Measurements from ENCODE around the gene SREBF1. TPM values are rescaled to one million over a fixed set of nuclear protein-coding genes. Genes with fewer than 3 reads are reported as not detected.

The SREBF1 gene
- total RNA-seq, 1 experiment from 2014 or later: 52.0 TPM

DNA sequence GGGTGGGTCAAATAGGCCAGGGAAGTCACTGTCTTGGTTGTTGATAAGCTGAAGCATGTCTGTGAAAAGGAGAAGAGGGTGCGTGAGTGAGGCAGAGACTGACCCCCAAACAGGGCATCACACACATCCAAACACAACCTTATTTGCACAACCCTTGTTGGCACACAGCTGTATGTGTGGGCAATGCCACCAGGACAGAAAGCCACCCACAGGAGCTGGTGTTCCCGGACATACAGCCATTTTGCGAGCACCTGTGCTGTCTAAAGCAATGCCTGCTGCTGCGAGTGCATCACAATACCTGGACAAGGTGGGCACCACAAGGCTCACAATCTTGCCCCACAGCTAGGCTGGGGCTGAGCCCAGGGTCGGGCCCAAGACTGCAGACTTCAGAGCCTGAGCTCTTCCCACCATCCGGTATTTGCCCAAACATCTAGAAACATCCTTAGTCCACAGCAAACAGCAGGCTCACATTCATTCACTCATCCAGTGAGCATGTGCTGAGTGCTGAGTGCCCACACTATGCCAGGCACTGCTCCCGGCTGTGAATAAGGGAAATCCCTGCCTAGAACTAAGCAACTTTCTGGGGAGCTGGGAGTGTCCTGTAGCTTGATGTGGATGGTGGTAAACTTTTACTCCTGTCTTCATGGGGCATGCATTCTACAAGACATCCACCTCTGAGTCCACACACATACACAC, 16.2 kb downstream of the SREBF1 start:
- H4K20me1 ChIP-seq (ENCODE audit: insufficient read depth, low read depth, low read length): peaks cover 38% of the 10 kb centered on the region
- no peak for DNase-seq
- no peaks in the 10 kb centered on the region for H3K9me2 ChIP-seq (replicated peaks; ENCODE audit: insufficient read depth, low read length)
- peak overlapping the region; percentile 94 for H3K4me2 ChIP-seq (ENCODE audit: low read depth, low read length, poor library complexity, severe bottlenecking)
- H3K4me1 ChIP-seq (ENCODE audit: low read length): peaks cover 74% of the 10 kb centered on the region
- H3K36me3 ChIP-seq (ENCODE audit: insufficient read depth, low read length): no peaks in the 10 kb centered on the region
- H3K9me3 ChIP-seq (ENCODE audit: low read length): no peaks in the 10 kb centered on the region
- peak overlapping the region; percentile 36; the same call in 1 of the 2 replicates for H3K4me3 ChIP-seq (ENCODE audit: low read length)
- peak overlapping the region; percentile 68 for H3K9ac ChIP-seq (ENCODE audit: low read length)
- H3K27ac ChIP-seq (ENCODE audit: low read length): peak overlapping the region; percentile 75
- H3K79me2 ChIP-seq (ENCODE audit: low read length): peaks cover 40% of the 10 kb centered on the region
- H3K27me3 ChIP-seq (ENCODE audit: low read length): no peaks in the 10 kb centered on the region
- no peak overlapping the region for H2AFZ ChIP-seq (ENCODE audit: low read length)

DNA sequence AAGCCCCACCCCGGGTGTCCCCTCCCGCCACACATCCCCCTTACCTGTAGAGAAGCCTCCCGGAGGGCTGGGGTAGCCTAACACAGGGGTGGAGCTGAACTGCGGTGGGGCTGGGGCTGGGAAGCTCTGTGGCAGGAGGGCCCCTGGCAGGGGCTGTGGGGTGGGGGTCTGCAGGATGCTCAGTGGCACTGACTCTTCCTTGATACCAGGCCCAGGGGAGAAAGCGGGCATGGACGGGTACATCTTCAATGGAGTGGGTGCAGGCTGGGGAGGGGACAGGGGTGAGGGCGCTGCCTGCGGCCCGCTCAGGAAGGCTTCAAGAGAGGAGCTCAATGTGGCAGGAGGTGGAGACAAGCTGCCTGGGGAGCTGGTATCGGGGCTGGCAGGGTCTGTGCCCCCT, 16.7 kb downstream of the SREBF1 start:
- peaks cover 38% of the 10 kb centered on the region for H4K20me1 ChIP-seq (ENCODE audit: insufficient read depth, low read depth, low read length)
- no peak for DNase-seq
- no peaks in the 10 kb centered on the region for H3K9me3 ChIP-seq (ENCODE audit: low read length)
- H3K79me2 ChIP-seq (ENCODE audit: low read length): peaks cover 39% of the 10 kb centered on the region
- peaks cover 70% of the 10 kb centered on the region for H3K4me1 ChIP-seq (ENCODE audit: low read length)
- H3K36me3 ChIP-seq (ENCODE audit: insufficient read depth, low read length): no peaks in the 10 kb centered on the region
- peak overlapping the region; percentile 36; the same call in 1 of the 2 replicates for H3K4me3 ChIP-seq (ENCODE audit: low read length)
- peak overlapping the region; percentile 94 for H3K4me2 ChIP-seq (ENCODE audit: low read depth, low read length, poor library complexity, severe bottlenecking)
- peak overlapping the region; percentile 68 for H3K9ac ChIP-seq (ENCODE audit: low read length)
- H3K27me3 ChIP-seq (ENCODE audit: low read length): no peaks in the 10 kb centered on the region
- peak overlapping the region; percentile 75 for H3K27ac ChIP-seq (ENCODE audit: low read length)
- no peak overlapping the region for H2AFZ ChIP-seq (ENCODE audit: low read length)
- H3K9me2 ChIP-seq (replicated peaks; ENCODE audit: insufficient read depth, low read length): no peaks in the 10 kb centered on the region

DNA sequence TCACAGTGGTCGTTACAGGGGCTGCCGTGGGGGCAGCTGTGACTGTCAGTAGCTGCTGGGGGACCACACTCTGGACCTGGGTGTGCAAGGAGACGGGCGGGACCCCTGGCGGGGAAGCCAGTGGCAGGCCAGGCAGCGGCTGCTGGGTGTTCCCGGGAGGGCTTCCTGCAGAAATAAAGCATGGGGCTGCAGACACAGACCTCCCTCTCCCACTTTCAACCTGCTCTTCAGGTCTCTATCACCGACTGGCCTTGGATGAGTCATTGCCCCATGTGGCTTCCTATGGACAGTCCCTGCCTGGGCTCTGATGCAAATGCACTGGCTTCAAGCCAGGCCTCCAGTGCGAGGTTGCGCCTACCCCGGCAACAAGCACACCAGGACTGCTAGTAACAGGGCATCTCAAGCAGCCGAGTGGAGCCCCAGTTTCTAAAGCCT, 17.2 kb downstream of the SREBF1 start:
- Histone ChIP-seq H3K9me3 (ENCODE audit: low read length) (no peaks in the 10 kb centered on the region), H3K9me2 (replicated peaks; ENCODE audit: insufficient read depth, low read length) (no peaks in the 10 kb centered on the region), H3K4me3 (ENCODE audit: low read length) (peak overlapping the region; percentile 36; the same call in 1 of the 2 replicates), H3K27me3 (ENCODE audit: low read length) (no peaks in the 10 kb centered on the region), H3K4me1 (ENCODE audit: low read length) (peaks cover 66% of the 10 kb centered on the region), H3K27ac (ENCODE audit: low read length) (peak overlapping the region; percentile 75), H3K36me3 (ENCODE audit: insufficient read depth, low read length) (no peaks in the 10 kb centered on the region), H3K79me2 (ENCODE audit: low read length) (peaks cover 35% of the 10 kb centered on the region), H4K20me1 (ENCODE audit: insufficient read depth, low read depth, low read length) (peaks cover 38% of the 10 kb centered on the region), H3K9ac (ENCODE audit: low read length) (peak overlapping the region; percentile 68), H3K4me2 (ENCODE audit: low read depth, low read length, poor library complexity, severe bottlenecking) (peak overlapping the region; percentile 94), H2AFZ (ENCODE audit: low read length) (no peak overlapping the region)
- peak; percentile 87 for DNase-seq

DNA sequence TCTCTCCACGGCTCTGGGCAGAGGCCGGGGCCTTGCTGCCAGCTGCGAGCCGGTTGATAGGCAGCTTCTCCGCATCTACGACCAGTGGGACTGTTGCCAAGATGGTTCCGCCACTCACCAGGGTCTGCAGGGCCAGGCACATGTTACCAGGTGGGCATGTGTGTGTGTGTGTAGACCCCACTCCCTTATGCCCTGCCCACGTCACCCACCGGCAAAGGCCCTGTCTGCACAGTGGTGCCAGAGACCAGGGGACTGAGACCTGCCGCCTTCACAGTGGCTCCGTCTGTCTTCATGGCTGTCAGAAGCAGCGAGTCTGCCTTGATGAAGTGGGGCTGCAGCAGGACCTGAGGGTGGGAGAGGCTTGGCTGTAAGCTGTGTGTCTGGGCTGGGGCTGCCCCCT, 17.7 kb downstream of the SREBF1 start:
- Histone ChIP-seq H3K27me3 (ENCODE audit: low read length) (no peaks in the 10 kb centered on the region), H3K79me2 (ENCODE audit: low read length) (peaks cover 30% of the 10 kb centered on the region), H3K4me3 (ENCODE audit: low read length) (no peak overlapping the region), H3K4me1 (ENCODE audit: low read length) (peaks cover 61% of the 10 kb centered on the region), H3K9me3 (ENCODE audit: low read length) (no peaks in the 10 kb centered on the region), H3K36me3 (ENCODE audit: insufficient read depth, low read length) (no peaks in the 10 kb centered on the region), H3K4me2 (ENCODE audit: low read depth, low read length, poor library complexity, severe bottlenecking) (no peak overlapping the region), H4K20me1 (ENCODE audit: insufficient read depth, low read depth, low read length) (peaks cover 38% of the 10 kb centered on the region), H2AFZ (ENCODE audit: low read length) (no peak overlapping the region), H3K9me2 (replicated peaks; ENCODE audit: insufficient read depth, low read length) (no peaks in the 10 kb centered on the region), H3K27ac (ENCODE audit: low read length) (peak overlapping the region; percentile 75; the same call in 1 of the 2 replicates), H3K9ac (ENCODE audit: low read length) (no peak overlapping the region)
- no peak for DNase-seq

DNA sequence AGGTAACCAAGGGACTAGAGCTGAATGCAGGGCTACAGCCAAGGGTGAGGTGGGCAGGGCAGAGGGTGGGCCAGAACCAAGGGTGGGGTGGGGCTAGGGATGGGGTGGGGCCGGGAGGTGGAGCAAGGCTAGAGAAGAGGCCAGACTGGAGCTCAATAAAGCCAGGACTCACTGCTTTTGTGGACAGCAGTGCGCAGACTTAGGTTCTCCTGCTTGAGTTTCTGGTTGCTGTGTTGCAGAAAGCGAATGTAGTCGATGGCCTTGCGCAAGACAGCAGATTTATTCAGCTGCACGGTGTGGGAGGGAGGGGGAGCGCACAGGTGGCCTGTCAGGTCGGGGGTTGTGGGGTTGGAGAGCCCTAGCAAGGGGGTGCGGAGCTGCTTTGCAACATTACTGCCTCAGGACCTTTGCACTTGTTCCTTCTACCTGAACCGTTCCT, 18.7 kb downstream of the SREBF1 start:
- peaks cover 35% of the 10 kb centered on the region for H4K20me1 ChIP-seq (ENCODE audit: insufficient read depth, low read depth, low read length)
- H3K79me2 ChIP-seq (ENCODE audit: low read length): peaks cover 27% of the 10 kb centered on the region
- H3K4me2 ChIP-seq (ENCODE audit: low read depth, low read length, poor library complexity, severe bottlenecking): no peak overlapping the region
- no peaks in the 10 kb centered on the region for H3K9me2 ChIP-seq (replicated peaks; ENCODE audit: insufficient read depth, low read length)
- no peaks in the 10 kb centered on the region for H3K27me3 ChIP-seq (ENCODE audit: low read length)
- H3K4me3 ChIP-seq (ENCODE audit: low read length): no peak overlapping the region
- no peaks in the 10 kb centered on the region for H3K36me3 ChIP-seq (ENCODE audit: insufficient read depth, low read length)
- no peak overlapping the region for H3K27ac ChIP-seq (ENCODE audit: low read length)
- H3K9me3 ChIP-seq (ENCODE audit: low read length): no peaks in the 10 kb centered on the region
- DNase-seq: peak; percentile 86
- H2AFZ ChIP-seq (ENCODE audit: low read length): no peak overlapping the region
- H3K9ac ChIP-seq (ENCODE audit: low read length): no peak overlapping the region
- peaks cover 53% of the 10 kb centered on the region for H3K4me1 ChIP-seq (ENCODE audit: low read length)

DNA sequence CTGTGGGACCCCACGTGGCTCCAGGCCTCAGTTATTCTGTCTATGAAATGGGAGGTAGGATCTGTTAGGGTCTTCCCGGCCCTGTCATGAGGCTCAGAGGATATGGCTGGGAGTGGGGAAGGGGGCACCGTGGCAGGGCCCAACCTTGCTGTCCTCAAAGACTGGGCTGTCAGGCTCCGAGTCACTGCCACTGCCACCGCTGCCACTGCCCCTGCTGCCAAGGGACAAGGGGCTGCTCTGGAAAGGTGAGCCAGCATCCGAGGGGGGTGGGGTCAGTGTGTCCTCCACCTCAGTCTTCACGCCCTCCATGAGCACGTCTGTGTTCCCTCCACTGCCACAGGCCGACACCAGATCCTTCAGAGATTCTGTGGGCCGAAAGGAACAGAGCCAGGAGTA, 19.2 kb downstream of the SREBF1 start:
- Histone ChIP-seq H3K4me2 (ENCODE audit: low read depth, low read length, poor library complexity, severe bottlenecking) (no peak overlapping the region), H4K20me1 (ENCODE audit: insufficient read depth, low read depth, low read length) (peaks cover 31% of the 10 kb centered on the region), H3K27me3 (ENCODE audit: low read length) (no peaks in the 10 kb centered on the region), H3K9me2 (replicated peaks; ENCODE audit: insufficient read depth, low read length) (no peaks in the 10 kb centered on the region), H3K27ac (ENCODE audit: low read length) (no peak overlapping the region), H3K4me3 (ENCODE audit: low read length) (no peak overlapping the region), H3K4me1 (ENCODE audit: low read length) (peaks cover 48% of the 10 kb centered on the region), H3K79me2 (ENCODE audit: low read length) (peaks cover 22% of the 10 kb centered on the region), H3K9me3 (ENCODE audit: low read length) (no peaks in the 10 kb centered on the region), H3K9ac (ENCODE audit: low read length) (no peak overlapping the region), H3K36me3 (ENCODE audit: insufficient read depth, low read length) (no peaks in the 10 kb centered on the region), H2AFZ (ENCODE audit: low read length) (no peak overlapping the region)
- no peak for DNase-seq

DNA sequence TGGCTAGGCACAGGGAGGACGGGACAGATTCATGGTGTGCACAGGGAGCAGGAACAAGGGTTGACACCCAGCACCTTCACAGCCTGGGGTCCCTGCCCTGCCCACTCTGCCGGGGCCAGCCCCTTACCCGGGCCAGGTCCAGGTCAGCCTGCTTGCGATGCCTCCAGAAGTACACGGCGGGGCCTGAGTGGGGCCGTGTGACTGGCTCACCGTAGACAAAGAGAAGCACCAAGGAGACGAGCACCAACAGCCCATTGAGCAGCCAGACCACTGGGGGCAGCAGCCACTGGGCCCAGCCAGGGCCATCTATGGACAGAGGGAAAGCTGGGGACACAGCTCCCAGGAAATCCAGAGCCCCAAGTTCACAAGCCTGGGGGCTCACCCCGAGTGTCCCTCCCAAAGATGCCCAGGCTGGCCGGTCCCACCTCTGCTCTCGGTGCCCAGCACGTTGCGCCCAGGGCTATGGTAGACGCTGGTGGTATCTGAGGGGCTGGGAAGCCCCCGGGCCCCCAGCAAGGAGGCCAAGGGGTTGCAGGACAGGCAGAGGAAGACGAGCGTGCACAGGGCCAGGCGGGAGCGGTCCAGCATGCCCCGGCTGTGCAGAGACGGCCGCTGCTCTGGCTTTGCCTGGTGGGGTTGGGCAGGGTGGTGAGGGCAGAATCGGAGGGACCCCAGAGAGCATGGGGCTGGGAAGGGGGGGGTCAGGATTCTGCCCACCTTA, 19.8 kb downstream of the SREBF1 start:
- no peak overlapping the region for H2AFZ ChIP-seq (ENCODE audit: low read length)
- no peak overlapping the region for H3K9ac ChIP-seq (ENCODE audit: low read length)
- no peak overlapping the region for H3K4me3 ChIP-seq (ENCODE audit: low read length)
- no peak overlapping the region for H3K4me2 ChIP-seq (ENCODE audit: low read depth, low read length, poor library complexity, severe bottlenecking)
- no peaks in the 10 kb centered on the region for H3K27me3 ChIP-seq (ENCODE audit: low read length)
- peaks cover 16% of the 10 kb centered on the region for H3K79me2 ChIP-seq (ENCODE audit: low read length)
- H3K4me1 ChIP-seq (ENCODE audit: low read length): peaks cover 48% of the 10 kb centered on the region
- peaks cover under 1% of the 10 kb centered on the region; the same call in 1 of the 2 replicates for H3K36me3 ChIP-seq (ENCODE audit: insufficient read depth, low read length)
- H3K9me3 ChIP-seq (ENCODE audit: low read length): no peaks in the 10 kb centered on the region
- no peak for DNase-seq
- H3K9me2 ChIP-seq (replicated peaks; ENCODE audit: insufficient read depth, low read length): no peaks in the 10 kb centered on the region
- peaks cover 26% of the 10 kb centered on the region for H4K20me1 ChIP-seq (ENCODE audit: insufficient read depth, low read depth, low read length)
- H3K27ac ChIP-seq (ENCODE audit: low read length): no peak overlapping the region

DNA sequence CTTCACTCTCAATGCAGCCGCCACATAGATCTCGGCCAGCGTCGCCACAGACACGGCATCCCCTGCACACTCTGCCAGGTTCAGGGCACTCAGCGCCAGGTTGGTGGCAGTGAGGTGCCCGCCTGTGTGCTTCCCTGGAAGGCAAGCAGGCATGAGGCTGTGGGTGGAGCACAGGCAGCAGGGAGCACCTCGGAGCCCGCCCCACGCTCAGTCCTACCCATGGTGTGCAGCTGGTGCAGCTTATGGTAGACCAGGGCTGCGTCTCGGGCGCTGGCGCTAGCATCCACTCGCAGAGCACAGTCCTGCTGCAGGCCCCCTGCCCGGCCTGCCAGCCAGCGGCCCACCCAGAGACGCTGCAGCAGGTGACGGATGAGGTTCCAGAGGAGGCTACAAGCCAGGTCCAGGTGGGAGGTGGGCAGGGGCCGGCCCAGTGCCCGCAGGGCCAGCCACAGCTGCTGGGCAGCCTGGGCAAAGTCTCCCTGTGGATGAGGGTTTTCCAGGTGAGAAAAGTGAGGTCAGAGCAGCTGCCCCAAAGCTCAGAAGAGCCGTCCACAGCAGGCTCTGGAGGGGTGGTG, 20.5 kb downstream of the SREBF1 start:
- H2AFZ ChIP-seq (ENCODE audit: low read length): no peak overlapping the region
- H4K20me1 ChIP-seq (ENCODE audit: insufficient read depth, low read depth, low read length): peaks cover 20% of the 10 kb centered on the region; the same call in 1 of the 2 replicates
- no peak overlapping the region for H3K9ac ChIP-seq (ENCODE audit: low read length)
- H3K4me3 ChIP-seq (ENCODE audit: low read length): no peak overlapping the region
- H3K9me3 ChIP-seq (ENCODE audit: low read length): no peaks in the 10 kb centered on the region
- H3K4me1 ChIP-seq (ENCODE audit: low read length): peaks cover 48% of the 10 kb centered on the region
- DNase-seq: no peak
- peaks cover 4% of the 10 kb centered on the region; the same call in 1 of the 2 replicates for H3K36me3 ChIP-seq (ENCODE audit: insufficient read depth, low read length)
- no peak overlapping the region for H3K4me2 ChIP-seq (ENCODE audit: low read depth, low read length, poor library complexity, severe bottlenecking)
- no peak overlapping the region for H3K27ac ChIP-seq (ENCODE audit: low read length)
- H3K27me3 ChIP-seq (ENCODE audit: low read length): no peaks in the 10 kb centered on the region
- H3K79me2 ChIP-seq (ENCODE audit: low read length): peaks cover 9% of the 10 kb centered on the region
- no peaks in the 10 kb centered on the region for H3K9me2 ChIP-seq (replicated peaks; ENCODE audit: insufficient read depth, low read length)

Data from Karpas-422 (cell line).